CD14-positive monocyte (primary cell): Measurements from ENCODE around the gene COL20A1. TPM values are rescaled to one million over a fixed set of nuclear protein-coding genes. Genes with fewer than 3 reads are reported as not detected.
A peak's percentile ranks its signal among the peaks of the same experiment; 100 is the strongest.

Source experiments
- DNase-seq, 3 donors: peaks; one replicate each; pipeline ENCODE4 v3.0.0-alpha.2; 2011 to 2022
- H2AFZ ChIP-seq: 2 replicates; pipeline ENCODE4 v1.6.0; 2012; ENCODE audit warnings: mild to moderate bottlenecking, low read depth, low read length, inconsistent platforms; ENCODE audit not compliant: insufficient read depth, poor library complexity, severe bottlenecking
- H3K27ac ChIP-seq, 2 donors: 1 replicate in 1 of 2; 2 replicates in 1 of 2; pipeline ENCODE4 v1.5.1; 2012 to 2013; ENCODE audit warnings: low read length in 2 of 2, control low read depth in 1 of 2, inconsistent platforms in 1 of 2, low read depth in 1 of 2, mild to moderate bottlenecking in 1 of 2
- H3K27me3 ChIP-seq, 2 donors: one replicate each; pipeline versions ENCODE4 v1.6.0 to v1.6.1; 2011 to 2013; ENCODE audit warnings: low read length in 2 of 2; ENCODE audit not compliant: control insufficient read depth in 2 of 2, insufficient read depth in 2 of 2
- H3K36me3 ChIP-seq, 2 donors: replicated peaks in 1 of 2; 1 replicate in 1 of 2; 2 replicates in 1 of 2; pipeline versions ENCODE4 v1.5.1 to v1.6.1; 2012 to 2013; ENCODE audit warnings: low read length in 2 of 2, control low read depth in 1 of 2, inconsistent platforms in 1 of 2, mild to moderate bottlenecking in 1 of 2; ENCODE audit not compliant: insufficient read depth in 2 of 2, control insufficient read depth in 1 of 2
- H3K4me1 ChIP-seq, 2 donors: 1 replicate in 1 of 2; 2 replicates in 1 of 2; pipeline versions ENCODE4 v1.5.1 to v1.6.1; 2012 to 2013; ENCODE audit warnings: low read length in 2 of 2, control low read depth in 1 of 2, inconsistent platforms in 1 of 2, mild to moderate bottlenecking in 1 of 2, moderate library complexity in 1 of 2; ENCODE audit not compliant: insufficient read depth in 2 of 2, control insufficient read depth in 1 of 2
- H3K4me2 ChIP-seq: replicated peaks from 2 replicates; pipeline ENCODE3; 2012; ENCODE audit warnings: low read length, moderate library complexity, mild to moderate bottlenecking; ENCODE audit not compliant: poor library complexity, severe bottlenecking; ENCODE audit errors: extremely low read depth
- H3K4me3 ChIP-seq, 3 experiments: fragments of 200-600 bp in 1 of 3; sonication (generic) in 1 of 3; replicated peaks in 1 of 3; 1 replicate in 2 of 3; 2 replicates in 1 of 3; pipeline ENCODE4 v1.5.1; 2011 to 2013; ENCODE audit warnings: low read length in 3 of 3, mild to moderate bottlenecking in 3 of 3, control low read depth in 2 of 3, low read depth in 2 of 3, inconsistent platforms in 1 of 3, moderate library complexity in 1 of 3
- H3K79me2 ChIP-seq: 2 replicates; pipeline ENCODE4 v1.6.0; 2012; ENCODE audit warnings: mild to moderate bottlenecking, control low read depth, inconsistent platforms, low read length, moderate library complexity; ENCODE audit not compliant: insufficient read depth
- H3K9ac ChIP-seq: 2 replicates; pipeline ENCODE4 v1.6.0; 2017; ENCODE audit warnings: low read length, mild to moderate bottlenecking; ENCODE audit not compliant: insufficient read depth, poor library complexity, severe bottlenecking
- H3K9me3 ChIP-seq, 2 donors: replicated peaks in 1 of 2; 1 replicate in 1 of 2; 2 replicates in 1 of 2; pipeline versions ENCODE4 v1.5.1 to v1.6.1; 2012 to 2013; ENCODE audit warnings: low read length in 2 of 2, control low read depth in 1 of 2; ENCODE audit not compliant: control insufficient read depth in 1 of 2, insufficient read depth in 1 of 2
- H4K20me1 ChIP-seq: 2 replicates; pipeline ENCODE4 v1.6.0; 2012; ENCODE audit warnings: mild to moderate bottlenecking, low read length, control low read depth, moderate library complexity; ENCODE audit not compliant: insufficient read depth
- H3K27ac Mint-ChIP-seq, 7 donors: one replicate each; pipeline ENCODE4 v1.8.0; 2020; ENCODE audit warnings: mild to moderate bottlenecking in 7 of 7, mixed read lengths in 7 of 7, moderate library complexity in 6 of 7, inconsistent platforms in 2 of 7
- H3K27me3 Mint-ChIP-seq, 3 donors: one replicate each; pipeline ENCODE4 v1.8.0; 2021 to 2022; ENCODE audit warnings: low read depth in 3 of 3, mild to moderate bottlenecking in 3 of 3, mixed read lengths in 3 of 3, moderate library complexity in 3 of 3, inconsistent platforms in 1 of 3
- H3K36me3 Mint-ChIP-seq, 2 donors: one replicate each; pipeline ENCODE4 v1.8.0; 2020; ENCODE audit warnings: mixed read lengths in 2 of 2, inconsistent platforms in 1 of 2, mild to moderate bottlenecking in 1 of 2
- H3K4me1 Mint-ChIP-seq: one replicate; pipeline ENCODE4 v1.8.0; 2020; ENCODE audit warnings: mild to moderate bottlenecking, mixed read lengths
- H3K4me3 Mint-ChIP-seq, 2 donors: one replicate each; pipeline ENCODE4 v1.8.0; 2020; ENCODE audit warnings: mild to moderate bottlenecking in 2 of 2, mixed read lengths in 2 of 2, moderate library complexity in 1 of 2
- H3K9me3 Mint-ChIP-seq, 7 donors: one replicate each; pipeline ENCODE4 v1.8.0; 2020 to 2022; ENCODE audit warnings: mixed read lengths in 7 of 7, mild to moderate bottlenecking in 6 of 7, moderate library complexity in 6 of 7, inconsistent platforms in 2 of 7
- CTCF ChIP-seq: fragments of 200-600 bp; IDR thresholded peaks from one replicate; pipeline ENCODE4 v1.8.0; 2022; ENCODE audit warnings: antibody characterized with exemption, mild to moderate bottlenecking
- WGBS: methylation state at CpG from one replicate; pipeline ENCODE4 v1.1.5; 2013; ENCODE audit warnings: missing lambda C conversion rate; ENCODE audit not compliant: insufficient coverage; 5-methylcytosine and 5-hydroxymethylcytosine counted together
- intact Hi-C, 2 donors: fragments of 100-400 bp; cut with micrococcal nuclease; formaldehyde crosslinking; loops; one replicate each; pipeline versions ENCODE4 v1.15.0 to v1.15.1; 2023
- polyA plus RNA-seq, 3 donors: library from polyadenylated mRNA; depleted of rRNA in 1 of 3; unstranded in 2 of 3; stranded (reverse) in 1 of 3; fragments of 300-500 nt in 2 of 3; fragments of >200 nt in 1 of 3; fragmentation: Illumina TruSeq in 2 of 3; gene quantifications; 1 replicate in 2 of 3; 2 replicates in 1 of 3; pipeline ENCODE4 v1.2.3, GENCODE V29; 2012 to 2021

COL20A1 gene
- polyA plus RNA-seq, 3 donors = not detected

GRCh38 chr20:63244468-63244867 is 48.5 kb upstream of the COL20A1 start:
- peaks cover 20 to 35% (median 23%) of the 10 kb centered on the region in 3 donors for H3K27me3 Mint-ChIP-seq
- peaks cover 0 to 20% of the 10 kb centered on the region in 2 donors for H3K27me3 ChIP-seq

GRCh38 chr20:63246490-63247288 is 46.3 kb upstream of the COL20A1 start:
- Histone ChIP-seq H3K4me1 (no peaks in the 10 kb centered on the region), H3K9ac (no peak overlapping the region), H3K4me3 (no peak overlapping the region), H3K27me3 (peaks cover 0 to 21% of the 10 kb centered on the region in 2 donors), H4K20me1 (no peaks in the 10 kb centered on the region), H3K36me3 (no peaks in the 10 kb centered on the region), H3K9me3 (no peaks in the 10 kb centered on the region), H2AFZ (no peak overlapping the region), H3K27ac (no peak overlapping the region), H3K79me2 (no peaks in the 10 kb centered on the region), H3K4me2 (no peak overlapping the region)
- no peak for DNase-seq
- peaks cover 0 to 8% (median 1%) of the 10 kb centered on the region in 7 donors for H3K9me3 Mint-ChIP-seq
- peak overlapping the region in 1 of 2 donors; percentile 30 for H3K4me3 Mint-ChIP-seq
- intact Hi-C loops = no loop called here
- no peaks in the 10 kb centered on the region for H3K4me1 Mint-ChIP-seq
- TF ChIP-seq CTCF = no peak
- H3K36me3 Mint-ChIP-seq = no peaks in the 10 kb centered on the region
- no peak overlapping the region for H3K27ac Mint-ChIP-seq
- peaks cover 24 to 47% (median 29%) of the 10 kb centered on the region in 3 donors for H3K27me3 Mint-ChIP-seq
- WGBS = 33% methylated on average over 39 of the region's 50 CpGs

More at GRCh38 chr20:63244468-63244867, 48.5 kb upstream of the COL20A1 start:
- no peak for DNase-seq
- Mint-ChIP-seq H3K27ac (no peak overlapping the region), H3K36me3 (no peaks in the 10 kb centered on the region), H3K4me1 (no peaks in the 10 kb centered on the region), H3K4me3 (no peak overlapping the region), H3K9me3 (peaks cover 0 to 3% (median 0%) of the 10 kb centered on the region in 7 donors)
- no peak overlapping the region for H3K4me2 ChIP-seq
- no peaks in the 10 kb centered on the region for H3K4me1 ChIP-seq
- no peaks in the 10 kb centered on the region for H3K79me2 ChIP-seq
- no peaks in the 10 kb centered on the region for H3K9me3 ChIP-seq
- 92% methylated on average over 9 of the region's 10 CpGs for WGBS
- H3K9ac ChIP-seq = no peak overlapping the region
- TF ChIP-seq CTCF = no peak
- H4K20me1 ChIP-seq = no peaks in the 10 kb centered on the region
- H2AFZ ChIP-seq = no peak overlapping the region
- H3K27ac ChIP-seq = no peak overlapping the region
- intact Hi-C loops = no loop called here
- no peaks in the 10 kb centered on the region for H3K36me3 ChIP-seq
- H3K4me3 ChIP-seq = no peak overlapping the region
